A673 (cell line): ENCODE measurements around the gene TMEM185B.

Experiments
- EZH2 ChIP-seq: fragments of 200-600 bp; sonication (generic); IDR thresholded peaks from 2 replicates; pipeline ENCODE4 v1.6.1; 2017; ENCODE audit warnings: borderline replicate concordance, low read depth, mild to moderate bottlenecking, mixed read lengths, antibody characterized with exemption, low read length; ENCODE audit not compliant: poor library complexity, severe bottlenecking
- TF ChIP-seq, protein P1 (sequence below): fragments of 300-800, 200-600 bp; sonication (generic); conservative IDR thresholded peaks from 2 replicates; pipeline ENCODE4 v1.5.1; 2017; ENCODE audit warnings: low read depth, mild to moderate bottlenecking, antibody characterized with exemption, low read length, moderate library complexity, mixed read lengths

- TF ChIP-seq, protein P1, sequence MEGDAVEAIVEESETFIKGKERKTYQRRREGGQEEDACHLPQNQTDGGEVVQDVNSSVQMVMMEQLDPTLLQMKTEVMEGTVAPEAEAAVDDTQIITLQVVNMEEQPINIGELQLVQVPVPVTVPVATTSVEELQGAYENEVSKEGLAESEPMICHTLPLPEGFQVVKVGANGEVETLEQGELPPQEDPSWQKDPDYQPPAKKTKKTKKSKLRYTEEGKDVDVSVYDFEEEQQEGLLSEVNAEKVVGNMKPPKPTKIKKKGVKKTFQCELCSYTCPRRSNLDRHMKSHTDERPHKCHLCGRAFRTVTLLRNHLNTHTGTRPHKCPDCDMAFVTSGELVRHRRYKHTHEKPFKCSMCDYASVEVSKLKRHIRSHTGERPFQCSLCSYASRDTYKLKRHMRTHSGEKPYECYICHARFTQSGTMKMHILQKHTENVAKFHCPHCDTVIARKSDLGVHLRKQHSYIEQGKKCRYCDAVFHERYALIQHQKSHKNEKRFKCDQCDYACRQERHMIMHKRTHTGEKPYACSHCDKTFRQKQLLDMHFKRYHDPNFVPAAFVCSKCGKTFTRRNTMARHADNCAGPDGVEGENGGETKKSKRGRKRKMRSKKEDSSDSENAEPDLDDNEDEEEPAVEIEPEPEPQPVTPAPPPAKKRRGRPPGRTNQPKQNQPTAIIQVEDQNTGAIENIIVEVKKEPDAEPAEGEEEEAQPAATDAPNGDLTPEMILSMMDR = peak; percentile 46
- no peak for TF ChIP-seq EZH2
Measured at GRCh38 chr2:120253021-120253882, 30.1 kb upstream of the TMEM185B start.
